ENCODE results near the gene KRTAP10-4. TPM values are rescaled to one million over a fixed set of nuclear protein-coding genes. Genes with fewer than 3 reads are reported as not detected.
A peak's percentile ranks its signal among the peaks of the same experiment; 100 is the strongest.
"Not testable (repeated sequence)": the region's sequence is repeated elsewhere in the genome, so short reads cannot be mapped to it uniquely, and the experiment has no call there.

KRTAP10-4 gene
- total and polyA plus RNA-seq, 2 experiments from 2014 or later = not detected

DNA sequence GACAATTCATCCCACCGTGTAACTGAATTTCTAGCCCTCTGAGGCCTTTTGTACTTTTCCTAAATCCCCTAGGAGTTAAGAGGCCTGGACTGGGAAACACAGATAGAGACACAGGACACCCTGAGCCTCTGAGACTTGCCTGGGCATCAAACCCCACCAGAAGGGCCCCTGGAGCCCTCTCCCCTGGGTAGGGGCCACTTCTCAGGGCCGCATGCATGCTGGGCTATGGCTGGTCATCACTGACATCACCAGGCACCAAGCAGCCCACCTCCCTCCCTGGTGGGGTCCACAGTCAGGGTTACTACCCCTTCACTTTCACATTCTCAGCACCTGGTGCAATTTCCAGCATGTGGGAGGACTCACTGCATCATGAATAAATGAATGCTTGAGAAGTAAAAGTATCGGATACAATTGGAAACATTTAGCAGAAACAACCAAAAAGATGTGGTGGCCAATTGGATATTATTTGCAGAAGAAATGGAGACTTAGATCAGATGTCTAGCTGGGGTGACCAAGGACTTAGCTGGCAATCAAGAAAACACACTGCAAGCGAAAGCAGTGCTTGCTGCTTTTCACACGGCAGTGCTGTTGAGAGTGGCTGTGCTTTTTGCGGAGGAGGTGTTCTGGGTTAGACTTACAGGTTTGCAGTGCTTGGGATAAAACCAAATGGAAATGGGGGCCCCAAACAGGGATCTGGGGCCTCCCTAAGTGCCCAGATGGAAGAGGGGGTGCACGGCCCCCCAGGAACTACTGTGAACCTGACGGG lies 25.9 kb downstream of the KRTAP10-4 start:
- H3K4me3 Mint-ChIP-seq = no peak overlapping the region
- TF ChIP-seq REST (IDR thresholded peaks at IDR 0.05; ENCODE audit: unreplicated experiment) = no peak
- no peak for TF ChIP-seq EZH2 (IDR thresholded peaks at IDR 0.05; ENCODE audit: low read depth, unreplicated experiment)
- no peak for DNase-seq (ENCODE audit: low spot score)
- H3K27me3 ChIP-seq (ENCODE audit: insufficient read depth) = no peaks in the 10 kb centered on the region
- no peaks in the 10 kb centered on the region for H4K20me1 ChIP-seq (replicated peaks; ENCODE audit: insufficient read depth)
- H3F3A ChIP-seq (replicated peaks; ENCODE audit: low read depth) = no peaks in the 10 kb centered on the region
- H3K36me3 ChIP-seq (ENCODE audit: insufficient read depth) = no peaks in the 10 kb centered on the region
- H3K4me1 ChIP-seq (ENCODE audit: insufficient read depth) = peaks cover 7% of the 10 kb centered on the region; the same call in 1 of the 2 replicates
- peaks cover 11% of the 10 kb centered on the region for H3K9me3 Mint-ChIP-seq
- H3K4me1 Mint-ChIP-seq = peaks cover 23% of the 10 kb centered on the region
- no peak overlapping the region; the same call in 1 of the 2 replicates for H2AFZ ChIP-seq
- peak overlapping the region; percentile 80; the same call in 1 of the 2 replicates for H3K27ac Mint-ChIP-seq
- no peak for ATAC-seq
- peaks cover 11% of the 10 kb centered on the region for H3K27me3 Mint-ChIP-seq (ENCODE audit: insufficient read depth, low read depth, poor library complexity)
- no peak overlapping the region for H3K4me2 ChIP-seq
- no peaks in the 10 kb centered on the region for H3K79me2 ChIP-seq (replicated peaks; ENCODE audit: insufficient read depth)
- no peaks in the 10 kb centered on the region; the same call in 2 of the 3 replicates for H3K36me3 Mint-ChIP-seq (ENCODE audit: low read depth)
- H3K9me2 ChIP-seq (ENCODE audit: insufficient read depth) = no peaks in the 10 kb centered on the region
- no peak overlapping the region; the same call in 1 of the 2 replicates for H3K27ac ChIP-seq (ENCODE audit: low read depth)
- no peak overlapping the region for H3K4me3 ChIP-seq

- not testable (repeated sequence) for H4K20me1 ChIP-seq (replicated peaks; ENCODE audit: insufficient read depth); H3K9me2 ChIP-seq (ENCODE audit: insufficient read depth); H3K4me1 ChIP-seq (ENCODE audit: insufficient read depth); H3K4me2 ChIP-seq; H3K4me3 ChIP-seq; H3K36me3 Mint-ChIP-seq (ENCODE audit: low read depth); H3K79me2 ChIP-seq (replicated peaks; ENCODE audit: insufficient read depth); DNase-seq (ENCODE audit: low spot score); H3K36me3 ChIP-seq (ENCODE audit: insufficient read depth); H3K27me3 ChIP-seq (ENCODE audit: insufficient read depth); H3K4me3 Mint-ChIP-seq; H3K27ac ChIP-seq (ENCODE audit: low read depth); H3F3A ChIP-seq (replicated peaks; ENCODE audit: low read depth); ATAC-seq
- H2AFZ ChIP-seq = peak within 1 kb of the TSS; percentile 38; the same call in 1 of the 2 replicates
- Mint-ChIP-seq H3K27me3 (ENCODE audit: insufficient read depth, low read depth, poor library complexity) (peaks cover 11% of the 10 kb centered on the region), H3K27ac (peak within 1 kb of the TSS; percentile 80; the same call in 1 of the 2 replicates), H3K4me1 (peaks cover 22% of the 10 kb centered on the region), H3K9me3 (peaks cover 11% of the 10 kb centered on the region)
Observed at GRCh38 chr21:44600118-44600978, 26.8 kb downstream of the KRTAP10-4 start, which contains the start of gene KRTAP10-7. TSS of gene KRTAP10-7 (plus strand) at chr21:44600597. CDS start at chr21:44600622, 25 bp downstream.

- H3K9me2 ChIP-seq (ENCODE audit: insufficient read depth); H3K36me3 ChIP-seq (ENCODE audit: insufficient read depth); H3K27me3 ChIP-seq (ENCODE audit: insufficient read depth); H3K36me3 Mint-ChIP-seq (ENCODE audit: low read depth); H3K4me3 Mint-ChIP-seq; H3F3A ChIP-seq (replicated peaks; ENCODE audit: low read depth); DNase-seq (ENCODE audit: low spot score); H3K27ac Mint-ChIP-seq; ATAC-seq; H3K79me2 ChIP-seq (replicated peaks; ENCODE audit: insufficient read depth); H3K4me1 ChIP-seq (ENCODE audit: insufficient read depth); H2AFZ ChIP-seq; H3K4me3 ChIP-seq; H4K20me1 ChIP-seq (replicated peaks; ENCODE audit: insufficient read depth); H3K27ac ChIP-seq (ENCODE audit: low read depth); H3K4me2 ChIP-seq: not testable (repeated sequence)
- H3K4me1 Mint-ChIP-seq = peaks cover 22% of the 10 kb centered on the region
- peaks cover 11% of the 10 kb centered on the region for H3K9me3 Mint-ChIP-seq
- H3K27me3 Mint-ChIP-seq (ENCODE audit: insufficient read depth, low read depth, poor library complexity) = peaks cover 11% of the 10 kb centered on the region
Observed at GRCh38 chr21:44601091-44601490, 27.6 kb downstream of the KRTAP10-4 start.

Data from GM23338 (cell line).